Fibroblast of lung (primary cell): ENCODE results near the gene NT5C3A. TPM values are rescaled to one million over a fixed set of nuclear protein-coding genes. Genes with fewer than 3 reads are reported as not detected.

Experiments
- DNase-seq, 2 donors: peaks; one replicate each; pipeline versions ENCODE4 v3.0.0 to v3.0.0-alpha.2; 2010; ENCODE audit warnings: low read depth in 2 of 2
- H2AFZ ChIP-seq: 2 replicates; pipeline ENCODE4 v1.5.1; 2012; ENCODE audit warnings: low read length, control low read depth, inconsistent platforms
- H3K27ac ChIP-seq: 2 replicates; pipeline ENCODE4 v1.5.1; 2011; ENCODE audit warnings: low read length, control low read depth; ENCODE audit not compliant: insufficient read depth
- H3K27me3 ChIP-seq: 2 replicates; pipeline ENCODE4 v1.5.1; 2011; ENCODE audit warnings: mild to moderate bottlenecking, low read length; ENCODE audit not compliant: control insufficient read depth, insufficient read depth
- H3K36me3 ChIP-seq: 2 replicates; pipeline ENCODE4 v1.5.1; 2011; ENCODE audit warnings: low read length; ENCODE audit not compliant: control insufficient read depth, insufficient read depth
- H3K4me1 ChIP-seq: 2 replicates; pipeline ENCODE4 v1.5.1; 2011; ENCODE audit warnings: low read length; ENCODE audit not compliant: control insufficient read depth, insufficient read depth; ENCODE audit errors: extremely low read depth
- H3K4me2 ChIP-seq: 2 replicates; pipeline ENCODE4 v1.5.1; 2011; ENCODE audit warnings: low read length, control low read depth; ENCODE audit not compliant: insufficient read depth; ENCODE audit errors: extremely low read depth
- H3K4me3 ChIP-seq, 4 experiments: fragments of 200-600 bp in 1 of 4; sonication (generic) in 1 of 4; replicated peaks in 1 of 4; 2 replicates each; pipeline ENCODE4 v1.5.1; 2011 to 2016; ENCODE audit warnings: low read length in 4 of 4, low read depth in 3 of 4, mild to moderate bottlenecking in 3 of 4, control low read depth in 2 of 4, inconsistent platforms in 1 of 4, mixed read lengths in 1 of 4; ENCODE audit not compliant: insufficient read depth in 1 of 4; ENCODE audit errors: control extremely low read depth in 1 of 4
- H3K79me2 ChIP-seq: 2 replicates; pipeline ENCODE4 v1.5.1; 2012; ENCODE audit warnings: mild to moderate bottlenecking, low read length, inconsistent platforms; ENCODE audit not compliant: control insufficient read depth, insufficient read depth
- H3K9ac ChIP-seq: 2 replicates; pipeline ENCODE4 v1.5.1; 2011; ENCODE audit warnings: mild to moderate bottlenecking, low read length, control low read depth; ENCODE audit not compliant: insufficient read depth
- H3K9me3 ChIP-seq: 2 replicates; pipeline ENCODE4 v1.5.1; 2012; ENCODE audit warnings: low read depth, low read length; ENCODE audit not compliant: control insufficient read depth, insufficient read depth
- H4K20me1 ChIP-seq: 2 replicates; pipeline ENCODE4 v1.5.1; 2011; ENCODE audit warnings: low read length; ENCODE audit not compliant: control insufficient read depth, insufficient read depth; ENCODE audit errors: extremely low read depth
- CTCF ChIP-seq, 2 donors: IDR thresholded peaks in 1 of 2; conservative IDR thresholded peaks in 1 of 2; 1 replicate in 1 of 2; 2 replicates in 1 of 2; pipeline ENCODE4 v1.5.1; 2011 to 2012; ENCODE audit warnings: low read length in 2 of 2, control low read depth in 1 of 2, inconsistent platforms in 1 of 2, low read depth in 1 of 2, mild to moderate bottlenecking in 1 of 2
- EZH2 ChIP-seq: IDR thresholded peaks from 2 replicates; pipeline ENCODE4 v1.5.1; 2012; ENCODE audit warnings: low read length, control low read depth, mild to moderate bottlenecking; ENCODE audit errors: missing control alignments
- polyA minus RNA-seq: library from RNA; depleted of rRNA, polyadenylated mRNA; stranded (reverse); fragments of >200 nt; gene quantifications from 2 replicates; pipeline ENCODE4 v1.2.3, GENCODE V29; 2011; ENCODE audit warnings: low replicate concordance
- polyA plus RNA-seq, 2 donors: library from polyadenylated mRNA; depleted of rRNA in 1 of 2; stranded (reverse) in 1 of 2; unstranded in 1 of 2; fragments of >200 nt; gene quantifications; 2 replicates each; pipeline ENCODE4 v1.2.1, GENCODE V29; 2011 to 2012; ENCODE audit warnings: missing spikeins in 1 of 2
- total RNA-seq: library from RNA; depleted of rRNA; stranded (reverse); fragments of >200 nt; gene quantifications from 2 replicates; pipeline ENCODE4 v1.2.1, GENCODE V29; 2014

NT5C3A gene
- total RNA-seq, result 19.3 and 25.3 TPM in 2 replicates
- 17.2 and 18.4 TPM in 2 replicates for polyA plus RNA-seq
- 15.3 and 15.5 TPM in 2 replicates for polyA plus RNA-seq (2012)
- polyA minus RNA-seq, result 0.22 and 0.90 TPM in 2 replicates

- H3K79me2 ChIP-seq, result peaks cover 50% of the 10 kb centered on the region
- TF ChIP-seq EZH2 (no peak), CTCF (conservative IDR thresholded peaks at IDR 0.05 in 1 of 2, IDR thresholded peaks at IDR 0.05 in 1 of 2; ENCODE audit: low read depth in 1 of 2, low read length in 2 of 2) (peak in 1 of 2 donors; percentile 4)
- H3K4me2 ChIP-seq, result peak within 1 kb of the TSS; percentile 96
- peak within 1 kb of the TSS; percentile 90 for H3K9ac ChIP-seq
- peak within 1 kb of the TSS; percentile 97 for H2AFZ ChIP-seq
- H3K4me1 ChIP-seq, result no peaks in the 10 kb centered on the region
- no peaks in the 10 kb centered on the region for H4K20me1 ChIP-seq
- no peaks in the 10 kb centered on the region for H3K36me3 ChIP-seq
- no peaks in the 10 kb centered on the region for H3K27me3 ChIP-seq
- DNase-seq, result peak; percentile 24 to 33
- peak within 1 kb of the TSS; percentile 92 for H3K27ac ChIP-seq
- H3K4me3 ChIP-seq, result peak within 1 kb of the TSS; percentile 85 to 96 (median 92)
- H3K9me3 ChIP-seq, result no peaks in the 10 kb centered on the region
Measured at GRCh38 chr7:33062023-33062781, at the start of gene NT5C3A. Gene NT5C3A (minus strand): TSS chr7:33062776. CDS start chr7:33062705, 71 bp downstream.

- no peak overlapping the region for H3K4me2 ChIP-seq
- H3K79me2 ChIP-seq, result peaks cover 22% of the 10 kb centered on the region
- H3K36me3 ChIP-seq, result no peaks in the 10 kb centered on the region
- H3K27ac ChIP-seq, result no peak overlapping the region
- no peak overlapping the region for H3K9ac ChIP-seq
- DNase-seq, result no peak
- peaks cover 6% of the 10 kb centered on the region for H3K4me1 ChIP-seq
- no peaks in the 10 kb centered on the region for H3K27me3 ChIP-seq
- H3K4me3 ChIP-seq, result no peak overlapping the region
- no peaks in the 10 kb centered on the region for H3K9me3 ChIP-seq
- TF ChIP-seq CTCF (conservative IDR thresholded peaks at IDR 0.05 in 1 of 2, IDR thresholded peaks at IDR 0.05 in 1 of 2; ENCODE audit: low read depth in 1 of 2, low read length in 2 of 2) (no peak), EZH2 (no peak)
- no peaks in the 10 kb centered on the region for H4K20me1 ChIP-seq
- H2AFZ ChIP-seq, result no peak overlapping the region
Measured at GRCh38 chr7:33111614-33112013, 49.0 kb upstream of the NT5C3A start.

GRCh38 chr7:33109758-33110238 is 47.2 kb upstream of the NT5C3A start:
- H3K27ac ChIP-seq, result no peak overlapping the region
- H2AFZ ChIP-seq, result peak overlapping the region; percentile 59
- H3K27me3 ChIP-seq, result no peaks in the 10 kb centered on the region
- H3K36me3 ChIP-seq, result no peaks in the 10 kb centered on the region
- TF ChIP-seq CTCF (conservative IDR thresholded peaks at IDR 0.05 in 1 of 2, IDR thresholded peaks at IDR 0.05 in 1 of 2; ENCODE audit: low read depth in 1 of 2, low read length in 2 of 2) (no peak), EZH2 (no peak)
- no peak for DNase-seq
- peaks cover 6% of the 10 kb centered on the region for H3K4me1 ChIP-seq
- H3K4me3 ChIP-seq, result peak overlapping the region; percentile 50 to 69 (median 55)
- no peaks in the 10 kb centered on the region for H3K9me3 ChIP-seq
- H3K4me2 ChIP-seq, result peak overlapping the region; percentile 88
- no peaks in the 10 kb centered on the region for H4K20me1 ChIP-seq
- H3K79me2 ChIP-seq, result peaks cover 37% of the 10 kb centered on the region
- peak overlapping the region; percentile 16 for H3K9ac ChIP-seq
